ENCODE data around the gene KLHL36.

- TF ChIP-seq, protein P1, sequence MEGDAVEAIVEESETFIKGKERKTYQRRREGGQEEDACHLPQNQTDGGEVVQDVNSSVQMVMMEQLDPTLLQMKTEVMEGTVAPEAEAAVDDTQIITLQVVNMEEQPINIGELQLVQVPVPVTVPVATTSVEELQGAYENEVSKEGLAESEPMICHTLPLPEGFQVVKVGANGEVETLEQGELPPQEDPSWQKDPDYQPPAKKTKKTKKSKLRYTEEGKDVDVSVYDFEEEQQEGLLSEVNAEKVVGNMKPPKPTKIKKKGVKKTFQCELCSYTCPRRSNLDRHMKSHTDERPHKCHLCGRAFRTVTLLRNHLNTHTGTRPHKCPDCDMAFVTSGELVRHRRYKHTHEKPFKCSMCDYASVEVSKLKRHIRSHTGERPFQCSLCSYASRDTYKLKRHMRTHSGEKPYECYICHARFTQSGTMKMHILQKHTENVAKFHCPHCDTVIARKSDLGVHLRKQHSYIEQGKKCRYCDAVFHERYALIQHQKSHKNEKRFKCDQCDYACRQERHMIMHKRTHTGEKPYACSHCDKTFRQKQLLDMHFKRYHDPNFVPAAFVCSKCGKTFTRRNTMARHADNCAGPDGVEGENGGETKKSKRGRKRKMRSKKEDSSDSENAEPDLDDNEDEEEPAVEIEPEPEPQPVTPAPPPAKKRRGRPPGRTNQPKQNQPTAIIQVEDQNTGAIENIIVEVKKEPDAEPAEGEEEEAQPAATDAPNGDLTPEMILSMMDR (IDR thresholded peaks at IDR 0.05; ENCODE audit: insufficient read depth, low read depth, low read length), result no peak
- no peak for TF ChIP-seq EZH2 (IDR thresholded peaks at IDR 0.05; ENCODE audit: insufficient read depth, low read length)
Measured at GRCh38 chr16:84643674-84644073, 4.6 kb upstream of the KLHL36 start.
